ENCODE results near the gene NSMF.

GRCh38 chr9:137439158-137439714 lies 19.9 kb downstream of the NSMF start:
- TF ChIP-seq POLR2A (IDR thresholded peaks at IDR 0.05) (no peak), CTCF (IDR thresholded peaks at IDR 0.05) (no peak)

All from thyroid gland (tissue), 4 donors.